Ovary (tissue), 3 donors: ENCODE results near the gene AFAP1L2.

Source experiments
- EP300 ChIP-seq: sonication (generic); formaldehyde crosslinking; IDR thresholded peaks from one replicate; pipeline ENCODE4 v1.6.1; 2017; ENCODE audit warnings: antibody characterized with exemption
- POLR2A ChIP-seq: fragments of 450-650 bp; IDR thresholded peaks from one replicate; pipeline ENCODE4 v1.6.1; 2017; ENCODE audit warnings: antibody characterized with exemption, mild to moderate bottlenecking, moderate library complexity
- TF ChIP-seq, protein P1 (sequence below), 3 donors: fragments of 450-650 bp in 2 of 3; fragments of 200-600 bp in 1 of 3; IDR thresholded peaks; one replicate each; pipeline versions ENCODE4 v1.5.1 to v1.8.0; 2016 to 2022; ENCODE audit warnings: antibody characterized with exemption in 3 of 3, mild to moderate bottlenecking in 1 of 3
- donor health status: DM: no; HTN: no; CAD: no.

DNA sequence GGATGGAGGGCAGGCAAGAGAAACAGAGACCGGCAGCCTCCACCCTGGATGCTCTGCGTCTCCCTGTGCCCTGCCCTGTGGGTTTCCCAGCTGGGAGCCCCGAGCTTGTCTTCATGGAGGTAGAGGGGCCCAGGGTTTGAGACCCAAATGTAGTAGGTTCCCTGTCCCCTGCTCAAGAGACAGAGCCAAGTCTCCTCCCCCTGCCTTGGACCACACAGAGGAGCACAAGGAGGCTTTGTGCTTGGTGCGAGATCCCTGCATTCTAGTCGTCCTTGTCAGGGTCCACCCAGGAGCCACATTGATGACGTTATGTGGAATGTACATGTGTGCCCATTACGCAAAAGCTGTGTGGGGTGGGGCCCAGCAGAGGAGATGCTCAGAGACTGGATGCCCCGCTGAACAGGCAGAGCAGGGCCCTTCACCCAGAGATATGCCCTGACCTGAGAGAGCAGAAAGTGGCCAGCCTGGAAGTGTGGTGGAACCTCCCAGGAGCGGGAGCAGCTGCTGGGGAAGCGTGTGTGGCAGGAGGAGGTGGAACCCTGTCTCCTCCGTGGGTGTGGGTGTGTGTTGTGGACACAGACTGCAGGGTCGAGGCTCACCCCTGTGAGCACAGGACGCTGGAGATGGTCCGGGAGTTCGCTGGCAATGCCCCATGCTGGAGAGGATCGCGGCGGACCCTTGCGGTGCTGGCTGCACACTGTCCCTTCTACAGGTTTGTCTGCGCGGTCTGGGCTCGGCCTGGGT is 126.0 kb downstream of the AFAP1L2 start:
- TF ChIP-seq, protein P1, sequence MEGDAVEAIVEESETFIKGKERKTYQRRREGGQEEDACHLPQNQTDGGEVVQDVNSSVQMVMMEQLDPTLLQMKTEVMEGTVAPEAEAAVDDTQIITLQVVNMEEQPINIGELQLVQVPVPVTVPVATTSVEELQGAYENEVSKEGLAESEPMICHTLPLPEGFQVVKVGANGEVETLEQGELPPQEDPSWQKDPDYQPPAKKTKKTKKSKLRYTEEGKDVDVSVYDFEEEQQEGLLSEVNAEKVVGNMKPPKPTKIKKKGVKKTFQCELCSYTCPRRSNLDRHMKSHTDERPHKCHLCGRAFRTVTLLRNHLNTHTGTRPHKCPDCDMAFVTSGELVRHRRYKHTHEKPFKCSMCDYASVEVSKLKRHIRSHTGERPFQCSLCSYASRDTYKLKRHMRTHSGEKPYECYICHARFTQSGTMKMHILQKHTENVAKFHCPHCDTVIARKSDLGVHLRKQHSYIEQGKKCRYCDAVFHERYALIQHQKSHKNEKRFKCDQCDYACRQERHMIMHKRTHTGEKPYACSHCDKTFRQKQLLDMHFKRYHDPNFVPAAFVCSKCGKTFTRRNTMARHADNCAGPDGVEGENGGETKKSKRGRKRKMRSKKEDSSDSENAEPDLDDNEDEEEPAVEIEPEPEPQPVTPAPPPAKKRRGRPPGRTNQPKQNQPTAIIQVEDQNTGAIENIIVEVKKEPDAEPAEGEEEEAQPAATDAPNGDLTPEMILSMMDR (IDR thresholded peaks at IDR 0.05) = no peak
- TF ChIP-seq EP300 (no peak), POLR2A (no peak)
